CD14-positive monocyte (primary cell): ENCODE results near the gene ADAMTS15. TPM values are rescaled to one million over a fixed set of nuclear protein-coding genes. Genes with fewer than 3 reads are reported as not detected.
A peak's percentile ranks its signal among the peaks of the same experiment; 100 is the strongest.

Experiments used
- DNase-seq, 3 donors: peaks; one replicate each; pipeline ENCODE4 v3.0.0-alpha.2; 2011 to 2022
- H2AFZ ChIP-seq: 2 replicates; pipeline ENCODE4 v1.6.0; 2012; ENCODE audit warnings: mild to moderate bottlenecking, low read depth, low read length, inconsistent platforms; ENCODE audit not compliant: insufficient read depth, poor library complexity, severe bottlenecking
- H3K27ac ChIP-seq, 2 donors: 1 replicate in 1 of 2; 2 replicates in 1 of 2; pipeline ENCODE4 v1.5.1; 2012 to 2013; ENCODE audit warnings: low read length in 2 of 2, control low read depth in 1 of 2, inconsistent platforms in 1 of 2, low read depth in 1 of 2, mild to moderate bottlenecking in 1 of 2
- H3K27me3 ChIP-seq, 2 donors: one replicate each; pipeline versions ENCODE4 v1.6.0 to v1.6.1; 2011 to 2013; ENCODE audit warnings: low read length in 2 of 2; ENCODE audit not compliant: control insufficient read depth in 2 of 2, insufficient read depth in 2 of 2
- H3K36me3 ChIP-seq, 2 donors: replicated peaks in 1 of 2; 1 replicate in 1 of 2; 2 replicates in 1 of 2; pipeline versions ENCODE4 v1.5.1 to v1.6.1; 2012 to 2013; ENCODE audit warnings: low read length in 2 of 2, control low read depth in 1 of 2, inconsistent platforms in 1 of 2, mild to moderate bottlenecking in 1 of 2; ENCODE audit not compliant: insufficient read depth in 2 of 2, control insufficient read depth in 1 of 2
- H3K4me1 ChIP-seq, 2 donors: 1 replicate in 1 of 2; 2 replicates in 1 of 2; pipeline versions ENCODE4 v1.5.1 to v1.6.1; 2012 to 2013; ENCODE audit warnings: low read length in 2 of 2, control low read depth in 1 of 2, inconsistent platforms in 1 of 2, mild to moderate bottlenecking in 1 of 2, moderate library complexity in 1 of 2; ENCODE audit not compliant: insufficient read depth in 2 of 2, control insufficient read depth in 1 of 2
- H3K4me2 ChIP-seq: replicated peaks from 2 replicates; pipeline ENCODE3; 2012; ENCODE audit warnings: low read length, moderate library complexity, mild to moderate bottlenecking; ENCODE audit not compliant: poor library complexity, severe bottlenecking; ENCODE audit errors: extremely low read depth
- H3K4me3 ChIP-seq, 3 experiments: fragments of 200-600 bp in 1 of 3; sonication (generic) in 1 of 3; replicated peaks in 1 of 3; 1 replicate in 2 of 3; 2 replicates in 1 of 3; pipeline ENCODE4 v1.5.1; 2011 to 2013; ENCODE audit warnings: low read length in 3 of 3, mild to moderate bottlenecking in 3 of 3, control low read depth in 2 of 3, low read depth in 2 of 3, inconsistent platforms in 1 of 3, moderate library complexity in 1 of 3
- H3K79me2 ChIP-seq: 2 replicates; pipeline ENCODE4 v1.6.0; 2012; ENCODE audit warnings: mild to moderate bottlenecking, control low read depth, inconsistent platforms, low read length, moderate library complexity; ENCODE audit not compliant: insufficient read depth
- H3K9ac ChIP-seq: 2 replicates; pipeline ENCODE4 v1.6.0; 2017; ENCODE audit warnings: low read length, mild to moderate bottlenecking; ENCODE audit not compliant: insufficient read depth, poor library complexity, severe bottlenecking
- H3K9me3 ChIP-seq, 2 donors: replicated peaks in 1 of 2; 1 replicate in 1 of 2; 2 replicates in 1 of 2; pipeline versions ENCODE4 v1.5.1 to v1.6.1; 2012 to 2013; ENCODE audit warnings: low read length in 2 of 2, control low read depth in 1 of 2; ENCODE audit not compliant: control insufficient read depth in 1 of 2, insufficient read depth in 1 of 2
- H4K20me1 ChIP-seq: 2 replicates; pipeline ENCODE4 v1.6.0; 2012; ENCODE audit warnings: mild to moderate bottlenecking, low read length, control low read depth, moderate library complexity; ENCODE audit not compliant: insufficient read depth
- H3K27ac Mint-ChIP-seq, 7 donors: one replicate each; pipeline ENCODE4 v1.8.0; 2020; ENCODE audit warnings: mild to moderate bottlenecking in 7 of 7, mixed read lengths in 7 of 7, moderate library complexity in 6 of 7, inconsistent platforms in 2 of 7
- H3K27me3 Mint-ChIP-seq, 3 donors: one replicate each; pipeline ENCODE4 v1.8.0; 2021 to 2022; ENCODE audit warnings: low read depth in 3 of 3, mild to moderate bottlenecking in 3 of 3, mixed read lengths in 3 of 3, moderate library complexity in 3 of 3, inconsistent platforms in 1 of 3
- H3K36me3 Mint-ChIP-seq, 2 donors: one replicate each; pipeline ENCODE4 v1.8.0; 2020; ENCODE audit warnings: mixed read lengths in 2 of 2, inconsistent platforms in 1 of 2, mild to moderate bottlenecking in 1 of 2
- H3K4me1 Mint-ChIP-seq: one replicate; pipeline ENCODE4 v1.8.0; 2020; ENCODE audit warnings: mild to moderate bottlenecking, mixed read lengths
- H3K4me3 Mint-ChIP-seq, 2 donors: one replicate each; pipeline ENCODE4 v1.8.0; 2020; ENCODE audit warnings: mild to moderate bottlenecking in 2 of 2, mixed read lengths in 2 of 2, moderate library complexity in 1 of 2
- H3K9me3 Mint-ChIP-seq, 7 donors: one replicate each; pipeline ENCODE4 v1.8.0; 2020 to 2022; ENCODE audit warnings: mixed read lengths in 7 of 7, mild to moderate bottlenecking in 6 of 7, moderate library complexity in 6 of 7, inconsistent platforms in 2 of 7
- WGBS: methylation state at CpG from one replicate; pipeline ENCODE4 v1.1.5; 2013; ENCODE audit warnings: missing lambda C conversion rate; ENCODE audit not compliant: insufficient coverage; 5-methylcytosine and 5-hydroxymethylcytosine counted together
- intact Hi-C, 2 donors: fragments of 100-400 bp; cut with micrococcal nuclease; formaldehyde crosslinking; loops; one replicate each; pipeline versions ENCODE4 v1.15.0 to v1.15.1; 2023
- polyA plus RNA-seq, 3 donors: library from polyadenylated mRNA; depleted of rRNA in 1 of 3; unstranded in 2 of 3; stranded (reverse) in 1 of 3; fragments of 300-500 nt in 2 of 3; fragments of >200 nt in 1 of 3; fragmentation: Illumina TruSeq in 2 of 3; gene quantifications; 1 replicate in 2 of 3; 2 replicates in 1 of 3; pipeline ENCODE4 v1.2.3, GENCODE V29; 2012 to 2021
- TF ChIP-seq, protein P1 (sequence below): fragments of 200-600 bp; IDR thresholded peaks from one replicate; pipeline ENCODE4 v1.8.0; 2022; ENCODE audit warnings: antibody characterized with exemption, mild to moderate bottlenecking

The ADAMTS15 gene
- polyA plus RNA-seq, 3 donors: not detected

DNA sequence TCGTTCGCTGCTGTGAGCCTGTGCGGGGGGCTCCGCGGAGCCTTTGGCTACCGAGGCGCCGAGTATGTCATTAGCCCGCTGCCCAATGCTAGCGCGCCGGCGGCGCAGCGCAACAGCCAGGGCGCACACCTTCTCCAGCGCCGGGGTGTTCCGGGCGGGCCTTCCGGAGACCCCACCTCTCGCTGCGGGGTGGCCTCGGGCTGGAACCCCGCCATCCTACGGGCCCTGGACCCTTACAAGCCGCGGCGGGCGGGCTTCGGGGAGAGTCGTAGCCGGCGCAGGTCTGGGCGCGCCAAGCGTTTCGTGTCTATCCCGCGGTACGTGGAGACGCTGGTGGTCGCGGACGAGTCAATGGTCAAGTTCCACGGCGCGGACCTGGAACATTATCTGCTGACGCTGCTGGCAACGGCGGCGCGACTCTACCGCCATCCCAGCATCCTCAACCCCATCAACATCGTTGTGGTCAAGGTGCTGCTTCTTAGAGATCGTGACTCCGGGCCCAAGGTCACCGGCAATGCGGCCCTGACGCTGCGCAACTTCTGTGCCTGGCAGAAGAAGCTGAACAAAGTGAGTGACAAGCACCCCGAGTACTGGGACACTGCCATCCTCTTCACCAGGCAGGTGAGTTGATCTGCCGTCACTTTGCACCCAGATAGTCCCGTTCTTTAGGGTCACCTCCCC, 1.0 kb downstream of the ADAMTS15 start:
- no peak overlapping the region for H3K4me3 ChIP-seq
- Mint-ChIP-seq H3K27ac (no peak overlapping the region), H3K27me3 (peaks cover 54 to 78% (median 57%) of the 10 kb centered on the region in 3 donors), H3K36me3 (peaks cover 0 to 2% of the 10 kb centered on the region in 2 donors), H3K4me1 (peaks cover 7% of the 10 kb centered on the region), H3K4me3 (peak overlapping the region in 1 of 2 donors; percentile 75), H3K9me3 (peaks cover 0 to 15% (median 0%) of the 10 kb centered on the region in 7 donors)
- WGBS: 4% methylated on average over 64 of the region's 64 CpGs
- H3K36me3 ChIP-seq: no peaks in the 10 kb centered on the region
- TF ChIP-seq, protein P1, sequence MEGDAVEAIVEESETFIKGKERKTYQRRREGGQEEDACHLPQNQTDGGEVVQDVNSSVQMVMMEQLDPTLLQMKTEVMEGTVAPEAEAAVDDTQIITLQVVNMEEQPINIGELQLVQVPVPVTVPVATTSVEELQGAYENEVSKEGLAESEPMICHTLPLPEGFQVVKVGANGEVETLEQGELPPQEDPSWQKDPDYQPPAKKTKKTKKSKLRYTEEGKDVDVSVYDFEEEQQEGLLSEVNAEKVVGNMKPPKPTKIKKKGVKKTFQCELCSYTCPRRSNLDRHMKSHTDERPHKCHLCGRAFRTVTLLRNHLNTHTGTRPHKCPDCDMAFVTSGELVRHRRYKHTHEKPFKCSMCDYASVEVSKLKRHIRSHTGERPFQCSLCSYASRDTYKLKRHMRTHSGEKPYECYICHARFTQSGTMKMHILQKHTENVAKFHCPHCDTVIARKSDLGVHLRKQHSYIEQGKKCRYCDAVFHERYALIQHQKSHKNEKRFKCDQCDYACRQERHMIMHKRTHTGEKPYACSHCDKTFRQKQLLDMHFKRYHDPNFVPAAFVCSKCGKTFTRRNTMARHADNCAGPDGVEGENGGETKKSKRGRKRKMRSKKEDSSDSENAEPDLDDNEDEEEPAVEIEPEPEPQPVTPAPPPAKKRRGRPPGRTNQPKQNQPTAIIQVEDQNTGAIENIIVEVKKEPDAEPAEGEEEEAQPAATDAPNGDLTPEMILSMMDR: no peak
- intact Hi-C loops: no loop called here
- no peak overlapping the region for H2AFZ ChIP-seq
- H3K9me3 ChIP-seq: peaks cover 0 to 9% of the 10 kb centered on the region in 2 donors
- DNase-seq: no peak
- H4K20me1 ChIP-seq: no peaks in the 10 kb centered on the region
- H3K79me2 ChIP-seq: no peaks in the 10 kb centered on the region
- H3K4me1 ChIP-seq: no peaks in the 10 kb centered on the region
- no peak overlapping the region for H3K27ac ChIP-seq
- no peak overlapping the region for H3K9ac ChIP-seq
- peaks cover 35 to 56% of the 10 kb centered on the region in 2 donors for H3K27me3 ChIP-seq
- H3K4me2 ChIP-seq: no peak overlapping the region

GRCh38 chr11:130449996-130450769, 1.7 kb downstream of the ADAMTS15 start:
- Mint-ChIP-seq H3K36me3 (peaks cover 0 to 2% of the 10 kb centered on the region in 2 donors), H3K27ac (no peak overlapping the region), H3K9me3 (peaks cover 0 to 15% (median 0%) of the 10 kb centered on the region in 7 donors), H3K4me3 (peak overlapping the region; percentile 24 to 75), H3K4me1 (peaks cover 7% of the 10 kb centered on the region), H3K27me3 (peaks cover 52 to 79% (median 55%) of the 10 kb centered on the region in 3 donors)
- H3K79me2 ChIP-seq: no peaks in the 10 kb centered on the region
- no peak overlapping the region for H3K4me3 ChIP-seq
- no peak for DNase-seq
- H4K20me1 ChIP-seq: no peaks in the 10 kb centered on the region
- no peaks in the 10 kb centered on the region for H3K36me3 ChIP-seq
- TF ChIP-seq, protein P1: no peak
- H3K27ac ChIP-seq: no peak overlapping the region
- WGBS: 29% methylated on average over 30 of the region's 34 CpGs
- H3K9me3 ChIP-seq: peaks cover 0 to 9% of the 10 kb centered on the region in 2 donors
- H2AFZ ChIP-seq: no peak overlapping the region
- H3K4me2 ChIP-seq: no peak overlapping the region
- H3K27me3 ChIP-seq: peaks cover 35 to 59% of the 10 kb centered on the region in 2 donors
- no peaks in the 10 kb centered on the region for H3K4me1 ChIP-seq
- intact Hi-C loops: no loop called here
- H3K9ac ChIP-seq: no peak overlapping the region
